GM19324 (cell line): ENCODE measurements around the gene GSTO2.
A peak's percentile ranks its signal among the peaks of the same experiment; 100 is the strongest.
"Not testable (repeated sequence)": the region's sequence is repeated elsewhere in the genome, so short reads cannot be mapped to it uniquely, and the experiment has no call there.

Source experiments
- ATAC-seq: cut with Tn5 transposase; IDR thresholded peaks from one replicate; pipeline ENCODE4 v1.9.1; 2021; ENCODE audit warnings: mild to moderate bottlenecking, moderate library complexity; ENCODE audit not compliant: unreplicated experiment, low FRiP score

GSTO2 gene

GRCh38 chr10:104268713-104269645 is at the start of gene GSTO2:
GSTO2 (plus strand) TSS chr10:104269184; CDS start chr10:104274916, 5,732 bp downstream.
- peak; percentile 99 for ATAC-seq

- no peak for ATAC-seq
Measured at GRCh38 chr10:104220522-104220921, 48.5 kb upstream of the GSTO2 start.

- no peak for ATAC-seq
Measured at GRCh38 chr10:104223304-104223703, 45.7 kb upstream of the GSTO2 start.

DNA sequence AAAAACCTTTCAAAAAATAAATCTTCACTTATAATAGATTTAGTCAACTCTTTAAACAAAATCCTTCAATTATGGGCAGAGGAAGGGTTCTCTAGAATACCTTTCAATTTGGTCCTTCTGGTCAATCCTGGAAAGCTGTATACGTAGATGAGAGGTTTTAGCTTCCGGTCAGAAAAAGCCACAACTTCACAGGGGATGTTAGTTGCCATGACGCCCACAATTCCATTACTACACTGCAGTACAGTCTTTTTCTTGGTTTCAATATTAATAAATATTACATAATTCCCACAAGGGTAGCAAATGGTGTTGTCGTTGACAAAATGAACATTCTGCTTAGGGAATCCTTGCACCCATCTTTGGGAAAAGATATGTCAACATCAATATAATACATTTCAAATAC is 38.5 kb upstream of the GSTO2 start:
- no peak for ATAC-seq

GRCh38 chr10:104231784-104232612 is 37.0 kb upstream of the GSTO2 start, which contains the start of gene CFAP43:
CFAP43 (minus strand) TSS chr10:104232364; CDS start chr10:104232246, 118 bp downstream.
- ATAC-seq = peak; percentile 100

GRCh38 chr10:104232613-104233102 is 36.3 kb upstream of the GSTO2 start:
- ATAC-seq = no peak

DNA sequence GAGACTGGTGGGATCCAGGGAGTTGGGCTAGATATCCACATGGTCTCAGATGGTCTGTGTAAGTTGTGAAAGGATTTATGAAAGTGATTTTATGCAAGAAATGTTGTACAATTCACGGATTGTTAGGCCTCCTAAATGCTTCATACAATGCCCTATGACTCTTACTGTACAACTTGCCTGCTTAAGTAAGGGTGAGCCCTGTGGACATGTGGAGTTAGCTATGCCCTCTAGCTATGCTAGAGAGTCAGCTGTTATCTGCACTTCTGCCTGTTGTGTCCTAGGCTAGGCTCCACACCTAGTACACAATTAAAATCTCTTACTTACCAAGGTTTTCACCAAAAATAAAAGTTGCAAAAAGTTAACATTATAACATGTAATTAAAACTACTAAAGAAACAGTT is 35.2 kb upstream of the GSTO2 start:
- ATAC-seq = no peak

DNA sequence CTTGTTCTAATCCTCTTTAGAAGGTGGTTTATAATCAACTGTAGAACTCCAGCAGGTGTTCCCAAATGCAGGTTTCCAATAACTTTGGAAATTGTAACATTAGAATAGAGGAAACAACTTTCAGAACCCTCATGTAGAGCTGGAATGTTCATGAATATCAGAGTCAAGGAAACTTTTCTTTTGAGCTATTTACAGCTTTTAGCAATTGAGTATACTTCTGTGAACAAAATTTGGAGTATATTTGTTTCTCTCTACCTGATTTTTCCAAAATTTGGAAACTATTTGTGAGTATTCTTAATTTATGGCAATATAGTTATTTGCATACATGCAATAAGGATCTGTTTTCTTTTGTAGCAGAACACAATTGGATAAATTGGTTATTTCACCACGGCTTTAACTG is 34.0 kb upstream of the GSTO2 start:
- ATAC-seq = no peak

GRCh38 chr10:104235801-104236200 is 33.2 kb upstream of the GSTO2 start:
- no peak for ATAC-seq

GRCh38 chr10:104240078-104240477 is 28.9 kb upstream of the GSTO2 start:
- no peak for ATAC-seq

DNA sequence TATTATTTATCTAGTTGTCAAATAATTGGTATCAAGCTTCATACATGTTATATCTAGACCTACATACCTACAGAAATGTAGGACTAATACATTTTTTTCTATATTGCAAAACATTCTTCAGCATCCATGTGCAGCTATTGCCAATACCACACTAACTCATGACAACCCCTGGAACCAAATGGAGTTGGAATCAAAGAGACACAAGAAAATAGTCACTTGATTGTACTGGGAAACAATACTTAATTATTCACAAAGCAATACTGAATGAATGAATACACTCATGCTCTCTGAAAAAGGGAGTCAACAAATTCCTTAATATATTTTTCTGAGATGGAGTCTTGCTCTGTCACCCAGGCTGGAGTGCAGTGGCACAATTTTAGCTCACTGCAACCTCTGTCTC is 26.4 kb upstream of the GSTO2 start:
- ATAC-seq = no peak

DNA sequence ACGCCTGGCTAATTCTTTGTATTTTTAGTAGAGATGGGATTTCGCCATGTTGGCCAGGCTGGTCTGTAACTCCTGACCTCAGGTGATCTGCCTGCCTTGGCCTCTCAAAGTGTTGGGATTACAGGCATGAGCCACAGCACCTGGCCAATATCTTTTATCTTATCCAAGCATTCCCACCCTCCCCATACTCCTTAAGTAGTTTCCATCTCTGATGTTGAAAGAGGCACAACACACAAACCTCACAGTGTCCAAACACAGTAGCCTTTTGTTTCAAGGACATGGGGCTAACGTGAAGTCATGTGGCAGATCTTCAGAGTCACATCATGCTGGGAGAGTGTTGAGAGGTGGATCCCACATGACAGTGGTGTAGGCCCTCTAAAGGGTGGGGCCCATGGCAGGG is 26.0 kb upstream of the GSTO2 start:
- ATAC-seq = not testable (repeated sequence)

DNA sequence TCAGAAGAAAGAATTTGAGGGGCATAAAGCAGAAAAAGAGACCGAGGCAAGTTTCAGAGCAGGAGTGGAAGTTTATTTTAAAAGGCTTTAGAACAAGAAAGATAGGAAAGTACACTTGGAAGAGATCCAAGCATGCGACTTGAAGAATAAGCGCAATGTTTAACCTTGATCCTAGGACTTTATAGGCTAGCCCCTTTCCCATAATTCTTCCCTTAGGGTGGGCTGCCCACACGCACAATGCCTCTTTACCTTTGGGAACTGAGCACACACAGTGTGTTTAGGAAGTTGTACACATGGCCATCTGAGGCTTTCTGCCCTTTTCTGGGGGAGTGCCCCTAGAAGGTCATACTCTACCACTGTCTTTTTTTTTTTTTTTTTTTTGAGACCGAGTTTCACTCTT is 25.5 kb upstream of the GSTO2 start:
- no peak for ATAC-seq

DNA sequence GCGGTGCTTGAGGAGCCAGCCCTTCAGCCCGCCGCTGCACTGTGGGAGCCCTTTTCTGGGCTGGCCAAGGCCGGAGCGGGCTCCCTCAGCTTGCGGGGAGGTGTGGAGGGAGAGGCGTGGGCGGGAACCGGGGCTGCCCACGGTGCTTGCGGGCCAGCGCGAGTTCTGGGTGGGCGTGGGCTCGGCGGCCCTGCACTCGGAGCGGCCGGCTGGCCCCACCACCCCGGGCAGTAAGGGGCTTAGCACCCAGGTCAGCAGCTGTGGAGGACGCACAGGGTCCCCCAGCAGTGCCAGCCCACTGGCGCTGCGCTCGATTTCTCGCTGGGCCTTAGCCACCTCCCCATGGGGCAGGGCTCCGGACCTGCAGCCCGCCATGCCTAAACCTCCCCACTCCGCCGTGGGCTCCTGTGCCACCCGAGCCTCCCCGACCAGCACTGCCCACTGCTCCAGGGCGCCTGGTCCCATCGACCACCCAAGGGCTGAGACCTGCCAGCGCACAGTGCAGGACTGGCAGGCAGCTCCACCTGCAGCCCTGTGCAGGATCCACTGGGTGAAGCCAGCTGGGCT is 23.8 kb upstream of the GSTO2 start:
- ATAC-seq = no peak

- no peak for ATAC-seq
Measured at GRCh38 chr10:104246976-104247375, 22.0 kb upstream of the GSTO2 start.

GRCh38 chr10:104247513-104248146 is 21.4 kb upstream of the GSTO2 start:
- ATAC-seq = no peak

DNA sequence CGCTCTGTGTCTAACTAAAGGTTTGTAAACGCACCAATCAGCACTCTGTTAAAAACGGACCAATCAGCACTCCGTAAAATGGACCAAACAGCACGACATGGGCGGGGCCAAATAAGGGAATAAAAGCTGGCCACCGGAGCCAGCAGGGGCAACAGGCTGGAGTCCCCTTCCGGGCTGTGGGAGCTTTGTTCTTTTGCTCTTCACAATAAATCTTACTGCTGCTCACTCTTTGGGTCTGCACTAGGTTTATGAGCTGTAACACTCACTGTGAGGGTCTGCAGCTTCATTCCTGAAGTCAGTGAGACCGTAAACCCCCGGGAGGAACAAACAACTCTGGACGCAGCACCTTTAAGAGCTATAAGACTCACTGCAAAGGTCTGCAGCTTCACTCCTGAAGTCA is 20.1 kb upstream of the GSTO2 start:
- ATAC-seq = not testable (repeated sequence)

DNA sequence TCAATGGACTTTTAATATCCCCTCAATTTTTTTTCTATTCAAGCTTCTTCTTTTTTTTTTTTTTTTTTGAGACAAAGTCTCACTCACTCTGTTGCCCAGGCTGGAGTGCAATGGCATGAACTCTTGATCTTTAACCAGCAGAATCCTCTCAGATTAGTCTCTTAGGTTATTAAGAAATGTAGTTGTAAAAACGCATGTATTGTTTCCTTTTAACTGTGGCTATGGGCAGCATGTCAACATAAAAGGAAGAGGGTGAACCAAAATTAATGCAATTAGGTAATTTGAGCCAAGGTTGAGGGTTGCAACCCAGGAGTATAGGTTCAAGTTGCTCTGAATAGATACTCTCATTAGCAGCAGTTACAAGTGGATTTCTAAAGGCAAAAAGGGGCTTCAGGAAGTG is 18.6 kb upstream of the GSTO2 start:
- no peak for ATAC-seq

DNA sequence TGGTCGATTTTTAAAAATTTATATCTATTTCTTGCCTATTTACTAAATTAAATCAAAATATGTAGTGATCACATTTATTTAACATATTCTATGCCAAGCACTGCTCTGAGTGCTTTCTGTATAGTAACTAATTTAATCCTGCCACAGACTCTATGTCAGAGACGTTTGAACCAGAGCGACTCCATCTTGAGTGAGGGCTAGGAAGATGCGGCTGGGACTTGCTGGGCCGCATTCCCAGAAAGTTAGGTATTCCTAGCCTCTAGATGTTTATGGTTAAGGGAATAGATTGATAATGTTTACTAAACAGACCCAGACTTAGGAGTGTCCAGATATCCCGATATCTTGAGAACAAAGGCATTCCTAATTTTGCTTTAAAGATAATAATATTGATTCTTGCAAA is 17.5 kb upstream of the GSTO2 start:
- no peak for ATAC-seq

DNA sequence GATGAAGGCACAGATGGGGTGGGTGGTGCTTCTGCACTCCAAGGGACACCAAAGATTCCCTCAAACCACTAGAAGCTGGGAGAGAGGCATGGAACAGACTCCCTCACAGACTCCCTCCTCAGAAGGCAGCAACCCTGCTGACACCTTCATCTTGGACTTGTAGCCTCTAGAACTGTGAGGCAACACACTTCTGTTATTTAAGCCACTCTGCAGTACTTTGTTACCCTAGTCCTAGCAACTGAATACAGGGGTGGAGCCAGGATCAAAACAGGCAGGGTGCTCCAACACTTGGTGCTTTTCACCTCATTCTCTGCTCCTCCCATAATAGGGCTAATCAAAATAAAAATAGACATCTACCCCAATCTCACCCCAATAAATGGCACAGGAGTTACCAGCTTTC is 16.6 kb upstream of the GSTO2 start:
- ATAC-seq = no peak
